Mesenteric fat pad (tissue), 1 donor: ENCODE measurements around the gene ABCB6. TPM values are rescaled to one million over a fixed set of nuclear protein-coding genes. Genes with fewer than 3 reads are reported as not detected.
A peak's percentile ranks its signal among the peaks of the same experiment; 100 is the strongest.

Experiments
- DNase-seq: peaks from one replicate; pipeline ENCODE4 v3.0.0-alpha.2; 2020; ENCODE audit warnings: low spot score
- total RNA-seq: library from RNA; stranded (reverse); fragmentation: NEBNext Ultra II Directional; extraction: Animal tissue kit (Norgen Biotek cat#: 25700); gene quantifications from one replicate; pipeline ENCODE4 v1.2.1, GENCODE V29; 2021
- donor health status: DM: yes; HTN: yes; CAD: no.

ABCB6 gene
- total RNA-seq, 1 donor from 2014 or later = 36.5 TPM

GRCh38 chr2:219245899-219246230 lies 27.1 kb upstream of the ABCB6 start:
- no peak for DNase-seq

GRCh38 chr2:219245148-219245898 lies 26.6 kb upstream of the ABCB6 start, which contains the start of the genes GLB1L and STK16:
Gene GLB1L, minus strand, starts transcription at chr2:219245444. Its CDS starts 1,871 bp downstream, at chr2:219243573.
Gene STK16, plus strand, starts transcription at chr2:219245479. Its CDS starts 521 bp downstream, at chr2:219246000.
- peak; percentile 99 for DNase-seq

GRCh38 chr2:219244789-219245147 lies 26.0 kb upstream of the ABCB6 start:
- DNase-seq = no peak

GRCh38 chr2:219243291-219243761 lies 24.6 kb upstream of the ABCB6 start:
- DNase-seq = no peak

GRCh38 chr2:219234331-219234730 lies 15.6 kb upstream of the ABCB6 start:
- DNase-seq = no peak

- DNase-seq = no peak
Measured at GRCh38 chr2:219230059-219230540, 11.3 kb upstream of the ABCB6 start.

- peak; percentile 98 for DNase-seq
Measured at GRCh38 chr2:219229305-219230058, 10.7 kb upstream of the ABCB6 start, which contains the start of the genes ANKZF1 and ATG9A. Gene ANKZF1, plus strand, starts transcription at chr2:219229806. Its CDS starts 452 bp downstream, at chr2:219230258. Gene ATG9A, minus strand, starts transcription at chr2:219229636. Its CDS starts 1,612 bp downstream, at chr2:219228024.

GRCh38 chr2:219228911-219229304 lies 10.2 kb upstream of the ABCB6 start:
- no peak for DNase-seq

GRCh38 chr2:219228041-219228910 lies 9.5 kb upstream of the ABCB6 start:
- DNase-seq = no peak

GRCh38 chr2:219225350-219225749 lies 6.6 kb upstream of the ABCB6 start:
- no peak for DNase-seq

- no peak for DNase-seq
Measured at GRCh38 chr2:219223831-219224610, 5.3 kb upstream of the ABCB6 start.

GRCh38 chr2:219221957-219222518 lies 3.3 kb upstream of the ABCB6 start:
- DNase-seq = no peak

GRCh38 chr2:219220652-219221402 lies 2.1 kb upstream of the ABCB6 start:
- no peak for DNase-seq

- DNase-seq = no peak
Measured at GRCh38 chr2:219219784-219220532, 1.2 kb upstream of the ABCB6 start.

GRCh38 chr2:219218217-219218731 lies 484 bp downstream of the ABCB6 start:
- peak; percentile 91 for DNase-seq

- no peak for DNase-seq
Measured at GRCh38 chr2:219216535-219216915, 2.2 kb downstream of the ABCB6 start.

GRCh38 chr2:219215871-219216534 lies 2.8 kb downstream of the ABCB6 start:
- no peak for DNase-seq

GRCh38 chr2:219214786-219215185 lies 4.0 kb downstream of the ABCB6 start:
- no peak for DNase-seq
